Central memory CD4-positive, alpha-beta T cell (primary cell): Measurements from ENCODE around the gene EML3.
"Not testable (repeated sequence)": the region's sequence is repeated elsewhere in the genome, so short reads cannot be mapped to it uniquely, and the experiment has no call there.

Source experiments
- DNase-seq: peaks from one replicate; pipeline ENCODE4 v3.0.0; 2022

EML3 gene

DNA sequence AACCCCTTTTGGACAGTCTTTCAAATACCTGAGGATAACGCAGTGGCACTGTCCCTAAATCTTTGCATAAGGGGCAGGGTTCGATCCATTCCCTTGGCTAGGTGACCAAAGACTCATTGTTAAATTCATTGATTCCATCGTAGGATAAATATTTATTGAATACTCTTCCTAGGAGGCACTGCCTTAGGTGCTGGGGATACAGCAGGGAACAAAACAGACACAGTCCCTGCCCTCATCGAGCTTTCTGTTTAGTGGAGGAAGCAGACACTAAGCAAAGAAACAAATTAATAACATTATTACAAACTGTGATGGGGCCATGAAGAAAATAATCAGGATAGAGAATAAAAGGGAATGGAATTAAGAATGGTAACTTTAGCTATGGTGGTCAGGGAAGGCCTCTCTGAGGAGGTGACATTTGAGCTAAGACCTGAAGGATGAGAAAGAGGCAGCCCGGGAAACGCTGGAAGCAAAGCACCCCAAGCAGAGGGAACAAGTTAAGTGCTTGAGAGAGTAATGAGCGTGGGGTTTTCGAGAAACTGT is 8.5 kb upstream of the EML3 start:
- no peak for DNase-seq

DNA sequence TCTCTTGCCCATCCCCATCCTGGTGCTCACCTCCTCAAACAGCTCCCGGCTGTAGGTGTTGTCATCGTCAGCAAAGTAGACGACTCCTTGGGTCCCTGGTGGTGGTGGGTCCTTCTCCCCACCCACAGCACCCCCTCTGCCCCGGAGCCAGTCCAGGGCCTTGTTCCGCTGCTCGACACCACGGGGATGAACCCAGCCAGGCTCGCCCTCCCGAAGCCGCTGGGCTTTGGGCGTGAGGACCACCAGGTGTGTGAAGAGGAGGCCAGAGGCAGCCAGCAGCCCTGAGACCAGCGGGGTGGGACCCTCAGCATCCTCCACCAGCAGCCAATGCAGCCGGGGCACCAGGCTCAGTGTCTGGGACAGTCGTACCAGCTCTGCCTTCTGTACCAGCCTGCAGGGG is 4.4 kb upstream of the EML3 start:
- not testable (repeated sequence) for DNase-seq

DNA sequence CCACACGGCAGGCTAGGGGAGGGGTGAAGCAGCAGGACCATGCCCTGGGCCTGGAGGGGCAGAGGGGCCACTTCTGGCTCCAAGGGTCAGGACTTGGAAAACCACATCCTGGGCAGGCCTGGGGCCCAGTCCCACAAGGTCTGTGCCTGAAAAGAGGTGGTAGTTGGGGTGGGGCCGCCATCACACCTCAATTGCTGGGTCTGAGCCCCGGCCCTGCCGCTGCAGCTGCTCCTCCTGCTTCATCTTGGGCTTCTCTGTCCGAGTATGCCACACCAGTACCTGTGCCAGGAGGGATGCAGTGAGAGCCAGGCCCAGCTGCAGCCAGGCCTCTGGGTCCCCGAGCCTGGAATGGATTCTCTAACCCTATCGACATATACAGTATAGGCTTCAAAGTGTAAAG is 2.9 kb upstream of the EML3 start:
- DNase-seq, result no peak

DNA sequence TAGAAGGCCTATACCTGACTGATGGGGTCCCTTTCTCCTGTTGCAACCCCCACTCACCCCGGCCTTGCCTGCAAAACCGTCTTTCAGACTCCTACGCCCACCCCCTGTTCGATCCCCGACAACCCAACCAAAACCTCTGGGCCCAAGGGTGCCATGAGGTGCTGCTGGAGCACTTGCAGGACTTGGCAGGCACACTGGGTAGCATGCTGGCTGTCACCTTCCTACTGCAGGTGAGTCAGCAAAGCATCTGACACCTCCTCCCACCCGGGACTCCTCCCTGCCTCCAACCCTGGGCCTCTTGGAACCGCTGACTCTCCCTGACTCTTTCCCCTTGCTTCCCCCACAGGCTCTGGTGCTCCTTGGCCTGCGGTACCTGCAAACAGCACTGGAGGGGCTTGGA is 1.7 kb upstream of the EML3 start:
- DNase-seq, result no peak

DNA sequence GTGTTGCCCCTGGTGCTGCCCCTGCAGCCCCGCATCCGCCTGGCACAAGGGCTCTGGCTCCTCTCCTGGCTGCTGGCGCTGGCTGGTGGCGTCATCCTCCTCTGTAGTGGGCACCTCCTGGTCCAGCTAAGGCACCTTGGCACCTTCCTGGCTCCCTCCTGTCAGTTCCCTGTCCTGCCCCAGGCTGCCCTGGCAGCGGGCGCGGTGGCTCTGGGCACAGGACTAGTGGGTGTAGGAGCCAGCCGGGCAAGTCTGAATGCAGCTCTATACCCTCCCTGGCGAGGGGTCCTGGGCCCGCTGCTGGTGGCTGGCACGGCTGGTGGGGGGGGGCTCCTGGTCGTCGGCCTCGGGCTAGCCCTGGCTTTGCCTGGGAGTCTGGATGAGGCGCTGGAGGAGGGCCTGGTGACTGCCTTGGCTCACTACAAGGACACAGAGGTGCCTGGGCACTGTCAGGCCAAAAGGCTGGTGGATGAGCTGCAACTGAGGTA is 760 bp upstream of the EML3 start:
- DNase-seq, result no peak

DNA sequence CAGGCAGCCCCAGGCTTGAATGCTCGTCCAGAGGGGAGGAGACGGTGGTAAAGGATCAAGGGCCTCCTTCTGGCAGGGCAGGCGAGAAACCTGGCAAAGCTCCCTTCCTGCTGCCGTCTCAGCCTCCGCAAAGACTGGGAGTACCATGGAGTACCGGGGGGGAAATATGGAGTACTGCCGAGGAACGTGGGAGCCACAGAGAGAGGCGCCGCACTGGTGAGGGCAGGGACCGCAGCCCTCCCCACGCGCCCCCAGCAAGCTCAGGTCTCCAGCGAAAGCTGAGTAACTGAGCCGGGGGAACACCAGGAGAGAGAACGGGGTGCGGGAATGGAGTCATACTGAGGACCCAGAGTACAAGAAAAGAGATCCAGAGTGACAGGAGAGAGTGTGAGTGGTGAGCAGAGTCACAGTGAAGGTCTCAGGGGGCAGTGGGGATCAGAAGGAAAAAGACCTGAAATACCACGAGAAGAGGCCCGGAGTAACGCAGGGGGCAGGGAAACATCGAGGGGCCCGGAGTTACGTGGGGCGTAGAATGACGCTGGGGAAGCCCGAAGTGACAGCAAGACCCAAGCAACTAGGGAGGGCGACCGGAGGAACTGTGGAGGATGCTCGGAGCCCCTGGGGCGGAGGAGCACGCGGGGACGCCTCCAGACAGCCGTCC is 740 bp downstream of the EML3 start:
- no peak for DNase-seq

DNA sequence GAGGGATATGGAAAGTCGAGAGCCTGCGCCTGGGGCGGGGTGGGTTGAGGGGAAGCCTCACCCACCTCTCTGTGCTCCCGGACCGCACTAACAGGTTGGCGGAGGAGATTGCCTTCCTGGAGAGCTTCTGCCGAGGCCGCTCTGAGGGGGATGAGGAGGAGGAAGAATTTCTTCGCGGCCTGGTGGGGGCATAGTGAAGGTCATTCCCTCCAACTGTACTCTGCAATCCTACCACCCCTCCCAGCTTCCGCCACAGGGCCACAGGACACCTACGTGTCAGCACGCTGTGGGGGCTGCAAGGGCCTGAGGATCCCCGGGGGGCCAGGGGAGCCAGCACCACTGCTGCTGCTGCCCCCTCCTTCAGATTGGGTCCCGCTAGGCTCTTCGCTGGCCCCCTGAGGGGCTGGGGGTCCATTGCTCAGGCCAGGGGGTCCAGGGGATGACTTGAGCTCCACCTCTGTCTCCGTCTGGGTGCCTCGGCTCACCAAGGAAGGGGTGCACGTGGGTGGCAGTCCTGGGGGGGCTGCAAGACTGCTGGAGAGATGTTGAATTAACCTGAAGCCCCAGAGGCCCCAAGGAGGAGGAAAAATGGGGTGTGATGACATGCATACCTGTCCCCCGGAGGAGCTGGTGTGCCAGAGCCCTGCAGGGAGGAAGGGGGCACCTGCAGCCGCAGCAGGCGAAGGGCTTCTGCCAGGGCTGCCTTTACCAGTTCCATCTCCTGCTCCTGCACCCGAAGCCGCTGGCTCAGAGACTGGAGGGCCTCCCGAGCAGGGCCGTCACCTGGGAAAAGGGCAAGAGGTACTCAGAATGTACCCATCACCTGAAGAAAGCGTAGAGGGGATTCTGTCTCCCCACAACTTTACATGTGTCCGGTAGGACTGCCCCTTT is 1.5 kb downstream of the EML3 start:
- no peak for DNase-seq

DNA sequence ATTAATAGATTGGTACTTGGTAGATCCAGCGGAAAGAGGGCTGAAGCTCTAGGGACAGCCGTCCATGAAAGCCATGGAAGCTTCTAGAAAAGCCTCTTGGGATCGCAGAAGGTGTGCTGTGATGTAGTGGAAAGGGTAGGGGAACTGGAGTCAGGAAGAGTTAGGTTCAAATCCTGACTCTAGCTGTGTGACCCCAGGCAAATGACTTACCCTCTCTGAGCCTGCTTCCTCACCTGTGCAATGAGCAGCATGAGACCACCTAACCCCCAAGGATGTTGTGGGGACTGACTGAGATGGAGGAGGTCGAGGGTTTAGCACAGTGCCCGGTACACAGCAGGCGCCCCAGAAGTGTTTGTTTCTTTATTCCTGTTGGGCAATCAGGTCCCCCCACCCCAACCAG is 2.2 kb downstream of the EML3 start:
- DNase-seq, result no peak

DNA sequence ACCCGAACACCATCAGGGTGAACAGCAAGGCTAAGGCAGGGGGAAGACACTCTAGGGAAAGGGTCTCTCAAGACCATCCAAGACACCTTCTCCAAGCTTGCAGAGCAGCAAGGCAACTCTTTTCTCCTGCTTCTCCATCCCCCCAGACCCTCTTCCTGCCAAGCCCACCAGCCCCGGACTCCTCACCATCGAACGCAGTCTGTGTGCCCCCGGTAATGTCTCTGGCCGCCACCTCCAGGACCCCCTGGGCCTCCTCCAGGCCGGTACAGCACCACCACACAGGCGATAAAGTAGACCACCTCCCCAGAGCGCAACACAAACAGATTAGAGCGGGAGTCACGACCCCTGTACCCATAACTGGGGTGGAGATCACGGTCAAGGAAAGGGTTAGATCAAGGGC is 3.8 kb downstream of the EML3 start:
- no peak for DNase-seq

DNA sequence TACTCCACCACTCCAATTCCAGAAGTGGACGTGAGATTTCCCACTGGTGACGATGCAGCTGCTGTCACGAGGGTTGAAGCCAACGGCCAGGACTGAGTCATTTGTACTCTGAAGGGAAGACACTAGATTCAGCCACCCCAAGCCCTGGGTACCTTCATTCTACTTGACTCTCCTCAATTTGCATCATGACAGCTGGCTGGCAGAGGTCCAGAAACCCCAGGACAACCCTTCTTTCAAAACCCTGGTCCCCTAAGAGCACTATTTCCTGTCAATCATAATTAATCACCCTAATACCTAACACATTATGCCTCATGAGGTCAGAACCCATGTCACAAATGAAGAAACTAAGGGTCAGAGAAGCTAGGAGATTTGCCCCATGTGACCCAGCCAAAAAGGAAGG is 4.9 kb downstream of the EML3 start:
- no peak for DNase-seq

DNA sequence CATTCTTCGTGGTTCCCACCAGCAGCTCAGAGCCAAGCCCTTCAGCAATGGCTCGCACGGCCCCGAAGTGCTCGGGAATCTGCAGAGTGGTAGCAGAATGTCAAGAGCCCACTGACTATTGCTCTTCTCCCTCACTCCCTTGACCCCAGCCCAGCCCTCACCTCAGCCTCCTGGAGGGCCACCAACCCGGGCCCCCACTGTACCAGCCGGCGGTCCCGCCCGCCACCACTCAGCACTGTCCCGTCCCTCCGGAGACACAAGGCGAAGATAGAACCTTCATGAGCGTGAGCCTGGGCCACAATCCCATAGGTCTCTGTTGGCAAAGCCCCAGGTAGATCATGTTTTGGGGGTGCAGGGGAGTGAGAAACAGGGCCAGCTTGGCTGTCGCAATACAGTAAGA is 6.7 kb downstream of the EML3 start:
- DNase-seq, result no peak

DNA sequence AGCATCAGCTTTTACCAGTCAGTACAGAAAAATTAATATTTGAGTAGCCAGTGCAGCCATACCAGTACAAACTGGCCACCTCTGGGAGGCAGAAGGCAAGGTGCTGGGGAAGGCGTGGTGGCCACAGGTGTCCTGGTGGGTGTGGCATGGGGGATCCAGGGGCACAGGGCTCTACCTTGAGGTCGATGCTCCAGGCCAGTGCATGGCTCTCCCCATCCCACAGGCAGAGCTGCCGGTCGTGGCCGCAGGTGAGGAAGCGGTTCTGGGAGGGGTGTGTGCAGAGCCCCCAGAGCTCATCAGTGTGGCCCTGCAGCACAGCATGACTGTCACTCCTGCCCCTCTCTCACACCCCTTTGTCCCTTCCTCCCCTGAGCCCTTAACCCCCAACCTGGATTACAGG is 7.1 kb downstream of the EML3 start:
- DNase-seq, result no peak

DNA sequence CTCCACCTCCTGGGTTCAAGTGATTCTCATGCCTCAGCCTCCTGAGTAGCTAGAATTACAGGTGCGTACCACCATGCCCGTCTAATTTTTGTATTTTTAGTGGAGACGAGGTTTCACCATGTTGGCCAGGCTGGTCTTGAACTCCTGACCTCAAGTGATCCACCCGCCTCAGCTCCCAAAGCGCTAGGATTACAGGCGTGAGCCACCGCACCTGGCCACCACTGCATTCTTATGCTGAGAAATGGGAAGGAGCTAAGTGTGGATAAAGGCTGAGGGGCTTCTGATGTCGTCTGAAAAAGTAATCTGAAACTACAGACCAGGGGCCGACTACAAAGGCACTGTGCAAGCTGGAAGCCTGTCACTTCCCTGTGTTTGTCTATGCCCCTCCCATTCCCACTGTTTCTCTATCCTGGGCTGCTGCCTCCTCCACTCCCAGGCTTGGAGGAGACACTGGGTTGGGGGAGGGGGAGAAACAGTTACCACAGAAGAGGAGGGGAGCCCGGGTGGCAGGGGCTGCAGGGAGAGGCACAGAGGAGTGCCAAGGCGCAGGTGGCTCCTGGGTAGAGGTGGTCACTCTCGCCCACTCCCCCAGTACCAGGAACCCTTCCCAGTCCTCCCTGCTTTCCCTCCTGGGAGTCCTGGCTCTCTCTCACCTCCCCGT is 8.0 kb downstream of the EML3 start:
- DNase-seq, result no peak

DNA sequence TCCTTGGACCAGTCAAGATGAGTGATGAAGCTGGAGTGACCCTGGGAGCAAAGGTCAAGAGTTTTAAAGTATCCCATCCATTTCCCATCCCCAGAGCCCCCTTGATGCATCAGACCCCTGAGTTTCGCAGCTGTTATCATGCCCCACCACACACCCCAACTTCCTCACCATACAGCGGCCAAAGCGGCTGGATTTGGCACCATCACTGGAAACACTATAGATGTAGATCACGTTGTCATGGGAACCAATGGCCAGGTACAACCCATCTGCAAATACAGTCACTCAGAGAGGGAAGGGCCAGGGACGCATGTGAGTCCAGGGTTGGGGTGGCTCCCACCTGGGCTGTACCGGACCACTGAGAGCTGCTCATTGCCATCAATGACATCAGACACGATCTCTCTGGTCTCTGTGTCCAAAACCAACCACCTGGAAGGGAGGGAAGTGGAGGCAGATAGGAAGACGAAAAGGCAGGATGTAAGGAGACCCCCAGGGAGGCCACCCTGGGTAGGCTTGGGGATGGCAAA is 8.7 kb downstream of the EML3 start:
- DNase-seq, result no peak

DNA sequence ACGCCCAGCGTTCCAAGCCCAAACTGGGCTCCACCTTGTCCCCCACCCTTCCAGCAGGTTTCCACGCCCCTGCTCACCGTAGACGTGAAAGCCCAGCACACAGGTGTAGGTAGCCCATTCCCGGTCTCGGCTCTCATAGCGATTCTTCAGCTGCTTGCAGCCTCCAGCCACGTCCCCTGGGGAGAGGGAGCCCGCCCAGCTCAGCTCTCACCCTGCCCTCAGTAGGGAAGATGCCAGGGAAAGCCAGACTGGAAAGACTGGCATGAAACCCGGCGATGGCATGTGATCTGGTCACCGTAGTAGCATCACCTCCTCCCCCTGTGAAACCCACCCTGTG is 9.5 kb downstream of the EML3 start:
- DNase-seq, result no peak

DNA sequence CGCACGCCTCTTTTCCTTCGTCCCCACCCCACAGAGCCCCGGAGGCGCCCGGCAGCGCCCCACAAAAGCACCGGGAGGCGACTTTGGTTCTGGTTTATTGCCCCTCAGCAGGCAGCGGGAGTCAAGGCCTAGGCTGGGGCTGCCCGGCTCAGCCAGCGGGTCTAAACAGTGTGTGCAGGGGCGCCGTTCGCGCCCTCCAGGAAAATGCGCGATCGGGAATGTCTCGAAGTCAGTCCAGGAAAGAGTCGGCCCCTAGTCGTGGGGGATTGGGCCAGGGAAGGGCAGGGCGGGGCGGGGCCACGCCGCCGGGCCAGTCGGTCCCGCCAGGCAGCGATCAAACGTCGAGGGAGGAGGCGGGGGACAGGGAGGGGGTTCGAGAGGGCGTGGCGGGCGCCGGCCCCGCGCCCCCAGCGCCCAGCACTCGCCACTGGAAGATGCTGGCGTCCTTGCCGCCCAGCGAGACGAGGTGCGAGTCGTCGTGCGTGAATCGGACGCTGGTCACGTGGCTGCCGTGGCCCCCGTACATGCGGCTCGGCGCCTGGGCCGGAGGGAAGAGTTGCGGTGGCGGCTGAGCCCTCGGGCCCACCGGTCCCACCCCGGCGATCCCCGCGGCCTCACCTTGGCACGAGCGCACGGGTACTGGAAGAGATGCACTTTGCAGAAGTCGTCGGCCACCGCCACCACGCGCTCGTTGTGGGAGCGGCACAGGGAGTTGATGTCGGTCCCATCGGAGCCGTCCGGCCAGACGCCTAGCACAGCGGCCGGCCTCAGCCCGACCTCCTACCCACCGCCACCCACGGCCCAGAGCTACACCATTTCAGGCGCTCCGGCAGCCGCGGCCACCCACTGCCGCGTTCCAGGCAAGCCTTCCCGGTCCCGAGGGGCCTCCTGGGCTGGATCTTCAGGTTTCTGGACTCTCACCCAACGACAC is 10.2 kb downstream of the EML3 start:
- no peak for DNase-seq

DNA sequence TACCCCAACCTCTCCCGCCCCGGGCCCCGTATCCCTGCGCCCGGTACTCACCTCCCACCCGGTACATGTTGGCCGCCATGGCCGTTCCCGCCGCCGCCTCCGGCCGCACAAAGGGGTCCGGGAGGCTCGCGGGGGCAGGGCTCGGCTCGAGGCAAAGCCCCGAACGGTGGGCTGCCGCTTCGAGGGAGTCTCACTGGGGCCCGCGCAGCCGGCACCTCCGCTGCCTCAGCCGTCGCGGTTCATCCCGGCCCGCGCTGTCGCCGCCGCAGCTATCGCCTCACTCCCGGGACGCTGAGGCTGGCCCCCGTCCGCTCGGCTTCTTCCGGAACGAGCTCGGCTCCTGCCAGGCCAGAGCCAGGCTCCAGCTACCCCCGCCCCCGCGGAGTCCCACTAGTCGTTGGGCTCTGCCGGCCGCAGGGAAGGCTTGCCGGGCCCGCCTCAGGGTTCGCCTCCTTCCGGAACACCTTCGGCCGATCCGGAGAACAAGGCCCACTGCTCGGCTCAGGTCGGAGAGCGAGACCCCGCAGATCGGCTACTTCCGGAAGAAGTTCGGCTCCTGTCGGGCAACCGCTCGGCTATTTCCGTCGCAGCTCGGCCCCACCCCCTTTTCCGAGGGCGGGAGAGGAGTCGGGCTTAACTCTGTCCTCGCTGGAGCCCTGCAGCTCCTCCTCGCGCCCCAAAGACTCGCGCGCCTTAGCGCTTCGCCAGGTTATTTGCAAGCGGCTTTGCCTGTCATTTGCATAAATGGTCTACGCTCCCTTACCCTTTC is 11.0 kb downstream of the EML3 start, which contains the start of gene MTA2:
Gene MTA2, minus strand, starts transcription at position 494 of the 769 bp plus-strand sequence. Its CDS starts 415 bp downstream, at position 79.
- DNase-seq, result peak; percentile 100

DNA sequence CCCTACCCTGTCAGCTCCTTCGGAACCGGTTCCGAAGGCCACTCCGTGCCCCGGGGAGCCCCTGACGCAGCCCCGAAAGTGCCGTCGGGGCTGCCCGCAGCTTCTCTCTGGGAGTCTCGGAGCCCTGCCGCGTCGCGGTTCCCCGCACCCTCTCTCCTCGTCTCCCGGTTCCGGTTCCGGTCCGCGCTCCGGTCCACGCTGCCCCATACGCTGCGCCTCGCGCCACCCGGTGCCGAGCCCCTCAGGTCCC is 11.5 kb downstream of the EML3 start:
- no peak for DNase-seq

DNA sequence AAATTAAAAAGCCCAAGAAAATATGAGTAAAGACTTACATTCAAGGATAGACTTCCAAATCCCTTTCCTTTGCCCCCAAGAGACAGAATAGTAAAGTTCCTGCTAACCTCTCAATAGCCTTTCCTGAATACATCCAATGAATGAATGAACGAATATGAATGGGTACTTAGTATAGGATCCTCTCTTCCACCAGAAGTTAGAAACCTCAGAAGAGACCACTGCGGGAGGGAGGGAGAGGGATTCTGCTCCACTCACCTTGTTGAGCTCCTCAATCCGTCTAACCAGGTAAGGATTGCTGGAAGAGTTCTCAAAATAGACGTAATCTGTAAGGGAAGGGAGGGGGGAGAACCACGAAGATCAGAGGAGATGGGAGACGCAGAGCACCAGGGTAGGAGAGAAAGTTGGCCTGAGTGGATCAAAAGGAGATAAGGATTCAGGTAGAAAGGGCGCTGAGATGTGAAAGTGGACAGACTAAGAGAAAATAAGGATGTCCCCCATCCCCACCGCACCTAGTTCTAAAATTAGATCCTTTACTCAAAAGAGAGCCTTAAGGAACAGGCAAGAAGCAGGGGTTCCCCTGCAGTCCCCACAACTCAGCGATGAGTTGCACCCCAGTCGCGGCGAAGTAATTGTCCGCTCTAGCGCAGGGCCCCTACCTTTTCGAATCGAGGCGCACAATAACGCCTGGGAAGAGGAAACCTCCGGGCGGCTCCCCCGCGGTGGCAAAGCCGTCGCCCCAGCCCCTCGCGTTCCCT is 12.0 kb downstream of the EML3 start:
- DNase-seq, result no peak

DNA sequence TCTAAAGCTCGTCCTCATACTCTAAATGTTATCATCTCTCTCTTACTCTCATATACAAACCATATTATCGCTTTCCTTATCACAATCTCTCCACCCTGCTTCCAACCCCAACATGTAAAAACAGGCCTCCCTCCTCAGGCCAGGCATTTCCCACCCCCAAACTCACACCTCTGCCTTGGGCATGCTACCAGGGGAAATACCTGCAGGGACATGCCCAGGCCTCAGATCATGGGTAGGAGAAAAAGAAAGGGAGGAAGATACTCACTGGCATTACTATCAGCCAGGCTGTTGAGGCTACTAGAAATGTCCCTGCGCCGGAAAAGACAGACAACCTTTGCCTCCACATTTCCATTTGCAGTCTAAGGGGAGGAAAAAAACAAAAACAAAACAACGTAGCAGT is 12.7 kb downstream of the EML3 start:
- DNase-seq, result no peak
